ENCODE results near the gene HOXD13. TPM values are rescaled to one million over a fixed set of nuclear protein-coding genes. Genes with fewer than 3 reads are reported as not detected.

The HOXD13 gene
- total and polyA plus RNA-seq, 12 donors: not detected

DNA sequence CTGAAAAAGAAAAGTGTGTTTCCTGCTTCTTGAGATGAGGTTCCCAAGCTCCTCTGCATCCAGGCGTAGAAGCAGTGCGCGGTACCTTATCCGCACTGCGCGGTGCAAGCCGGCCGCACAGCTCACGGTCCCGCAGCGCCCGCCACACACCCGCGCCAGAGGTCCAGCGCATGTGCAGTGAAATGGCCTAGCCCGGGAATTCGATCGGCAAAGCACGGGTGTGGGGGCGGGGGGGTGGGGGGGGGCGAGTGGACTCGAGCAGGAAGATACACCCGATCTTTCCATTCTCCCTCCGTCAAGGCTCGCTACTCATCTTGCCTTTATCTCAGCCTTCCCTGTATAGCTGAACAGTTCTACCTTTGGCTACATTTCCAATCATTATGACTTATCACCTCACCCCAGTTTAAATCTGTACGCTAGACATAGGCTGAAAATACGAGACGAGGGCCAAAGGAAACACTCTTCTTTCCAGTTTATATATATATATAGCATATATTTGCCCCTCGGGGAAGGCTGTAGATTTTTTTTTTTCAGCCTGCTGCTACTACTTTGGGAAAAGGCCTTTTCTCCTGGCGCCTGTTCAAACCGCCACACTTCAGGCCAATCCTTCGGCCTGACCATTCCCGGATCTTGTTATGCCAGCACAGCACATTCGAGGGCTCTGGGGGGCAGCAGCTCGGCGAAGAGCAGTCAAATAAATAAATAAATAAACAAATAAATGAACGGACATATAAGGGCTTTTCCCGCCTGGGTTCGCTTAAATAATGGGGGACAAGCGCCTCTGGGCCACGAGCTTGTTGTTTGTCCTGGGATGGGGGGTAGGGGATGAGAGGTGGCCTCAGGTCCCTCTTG, 47.4 kb downstream of the HOXD13 start:
- ATAC-seq: peak in 1 of 8 donors; percentile 6
- Histone ChIP-seq H3K27ac (peak overlapping the region in 3 of 10 donors; percentile 47 to 57 (median 56)), H3K27me3 (peaks cover 22 to 100% (median 98%) of the 10 kb centered on the region in 7 donors), H3K36me3 (no peaks in the 10 kb centered on the region), H3K4me3 (peak overlapping the region; percentile 11 to 65 (median 46)), H3K9me3 (no peaks in the 10 kb centered on the region), H3K4me1 (peaks cover 0 to 24% (median 18%) of the 10 kb centered on the region in 9 donors)
- no peak for DNase-seq
- TF ChIP-seq, protein P1, sequence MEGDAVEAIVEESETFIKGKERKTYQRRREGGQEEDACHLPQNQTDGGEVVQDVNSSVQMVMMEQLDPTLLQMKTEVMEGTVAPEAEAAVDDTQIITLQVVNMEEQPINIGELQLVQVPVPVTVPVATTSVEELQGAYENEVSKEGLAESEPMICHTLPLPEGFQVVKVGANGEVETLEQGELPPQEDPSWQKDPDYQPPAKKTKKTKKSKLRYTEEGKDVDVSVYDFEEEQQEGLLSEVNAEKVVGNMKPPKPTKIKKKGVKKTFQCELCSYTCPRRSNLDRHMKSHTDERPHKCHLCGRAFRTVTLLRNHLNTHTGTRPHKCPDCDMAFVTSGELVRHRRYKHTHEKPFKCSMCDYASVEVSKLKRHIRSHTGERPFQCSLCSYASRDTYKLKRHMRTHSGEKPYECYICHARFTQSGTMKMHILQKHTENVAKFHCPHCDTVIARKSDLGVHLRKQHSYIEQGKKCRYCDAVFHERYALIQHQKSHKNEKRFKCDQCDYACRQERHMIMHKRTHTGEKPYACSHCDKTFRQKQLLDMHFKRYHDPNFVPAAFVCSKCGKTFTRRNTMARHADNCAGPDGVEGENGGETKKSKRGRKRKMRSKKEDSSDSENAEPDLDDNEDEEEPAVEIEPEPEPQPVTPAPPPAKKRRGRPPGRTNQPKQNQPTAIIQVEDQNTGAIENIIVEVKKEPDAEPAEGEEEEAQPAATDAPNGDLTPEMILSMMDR (IDR thresholded peaks at IDR 0.05): no peak
- intact Hi-C loops (cut with DNase I): loop anchor here (1.0 to 10.0 kb wide), 16 partner anchors 127 to 675 kb away; partner anchors contain the start of gene MTX2 (in 1 of the 10)
- WGBS, 2 donors: 15 to 18% methylated on average over 41 of the region's 41 CpGs

DNA sequence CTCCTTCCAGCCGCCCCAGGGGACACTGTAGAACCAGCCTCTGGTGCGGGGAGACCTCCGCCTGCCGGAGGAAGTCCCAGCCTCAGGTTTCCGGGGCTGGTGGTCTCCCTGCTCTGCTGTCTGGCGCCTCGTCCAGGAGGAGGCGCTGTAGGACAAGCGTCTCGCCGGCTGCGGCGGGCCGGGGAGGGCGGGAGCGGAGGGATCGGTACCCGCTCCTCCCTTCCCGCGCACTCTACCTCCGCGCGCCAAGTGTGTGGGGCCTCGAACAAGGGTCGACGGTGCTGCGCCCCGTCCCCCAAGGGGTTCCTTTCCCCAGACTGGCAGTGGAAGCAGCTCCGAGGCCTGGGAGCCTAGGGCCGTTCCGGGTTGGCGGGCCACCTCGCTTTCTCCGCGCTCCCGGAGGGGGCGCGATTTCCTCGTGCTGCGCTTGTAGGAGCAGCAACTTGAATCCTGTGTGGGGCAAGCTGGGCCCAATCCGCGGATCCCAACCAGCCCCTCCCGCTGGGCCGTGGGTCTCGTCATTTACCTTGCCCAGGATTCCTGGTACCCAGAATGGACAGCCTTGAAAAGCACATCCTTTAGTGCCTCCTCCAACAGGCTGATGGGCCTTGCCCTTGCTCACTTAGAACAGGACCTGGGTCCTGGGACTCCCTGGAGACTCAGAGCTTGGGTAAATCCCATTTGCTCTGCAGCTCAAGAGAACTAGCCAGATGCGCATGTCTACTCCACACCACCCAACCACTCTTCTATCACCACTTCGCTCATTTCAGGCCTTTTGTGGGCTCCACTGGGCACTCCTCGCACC, 48.2 kb downstream of the HOXD13 start:
- WGBS, 2 donors: 9% methylated on average over 43 to 48 of the region's 48 CpGs
- H3K27me3 ChIP-seq: peaks cover 22 to 100% (median 98%) of the 10 kb centered on the region in 7 donors
- intact Hi-C loops (cut with DNase I): loop anchor here (1.0 to 5.0 kb wide), 15 partner anchors 127 to 672 kb away; partner anchors contain the start of gene MTX2 (in 1 of the 10)
- DNase-seq (peak; percentile 49 to 69), ATAC-seq (peak; percentile 91 to 96 (median 94))
- TF ChIP-seq, protein P1 (IDR thresholded peaks at IDR 0.05): peak; percentile 77 to 99 (median 93)
- peak overlapping the region in 3 of 10 donors; percentile 35 to 57 (median 56) for H3K27ac ChIP-seq
- no peaks in the 10 kb centered on the region for H3K9me3 ChIP-seq
- peaks cover 0 to 24% (median 18%) of the 10 kb centered on the region in 9 donors for H3K4me1 ChIP-seq
- peak overlapping the region; percentile 11 to 65 (median 46) for H3K4me3 ChIP-seq
- no peaks in the 10 kb centered on the region for H3K36me3 ChIP-seq

DNA sequence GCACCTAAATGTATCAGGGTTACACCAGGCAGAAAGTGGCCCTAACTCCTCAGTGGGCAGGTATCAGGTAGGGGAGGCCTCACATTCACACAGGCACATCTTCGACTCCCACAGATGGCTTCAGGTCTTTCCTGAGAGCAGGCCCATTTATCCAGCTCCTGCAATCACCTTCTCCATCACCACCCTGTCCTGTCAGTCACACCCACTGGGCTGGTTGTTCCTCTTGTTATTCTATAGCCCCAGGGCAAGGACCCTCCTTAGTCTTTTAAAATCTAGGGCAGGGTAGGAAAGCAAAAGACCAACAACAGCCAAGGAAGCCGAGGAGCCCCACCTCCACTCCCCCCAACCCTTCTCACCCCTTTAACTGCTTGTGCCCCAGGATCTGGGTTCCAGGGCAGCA, 49.8 kb downstream of the HOXD13 start:
- 89 to 96% methylated on average over 2 of the region's 2 CpGs for WGBS, 2 donors
- DNase-seq (no peak), ATAC-seq (no peak)
- intact Hi-C loops (cut with DNase I): loop anchor here in 9 of 10 donors (2.0 to 5.0 kb wide), 9 partner anchors 125 to 670 kb away; partner anchors contain the start of gene MTX2 (in 1 of the 9)
- Histone ChIP-seq H3K27me3 (peaks cover 17 to 100% (median 99%) of the 10 kb centered on the region in 7 donors), H3K4me3 (no peak overlapping the region), H3K27ac (no peak overlapping the region), H3K9me3 (no peaks in the 10 kb centered on the region), H3K4me1 (peaks cover 0 to 15% (median 11%) of the 10 kb centered on the region in 9 donors), H3K36me3 (no peaks in the 10 kb centered on the region)
- TF ChIP-seq, protein P1 (IDR thresholded peaks at IDR 0.05): no peak

Other genes with a start within 250 kb of the HOXD13 start
- 10 to 100 TPM; 23.3 to 51.3 (median 33.5) TPM for gene LNPK, start 90.5 kb upstream of the HOXD13 start, total RNA-seq
- gene LNPK, start 90.5 kb upstream of the HOXD13 start, polyA plus RNA-seq: 1 to 10 TPM; 4.9 to 5.1 TPM
- gene EVX2, start 8.8 kb upstream of the HOXD13 start, total RNA-seq: not detected
- gene EVX2, start 8.8 kb upstream of the HOXD13 start, polyA plus RNA-seq: not detected
- not detected for gene HOXD12, start 7.1 kb downstream of the HOXD13 start, total RNA-seq
- gene HOXD12, start 7.1 kb downstream of the HOXD13 start, polyA plus RNA-seq: not detected
- not detected for gene HOXD11, start 14.6 kb downstream of the HOXD13 start, total RNA-seq
- gene HOXD11, start 14.6 kb downstream of the HOXD13 start, polyA plus RNA-seq: not detected
- gene HOXD10, start 24.1 kb downstream of the HOXD13 start, total RNA-seq: not detected
- not detected for gene HOXD10, start 24.1 kb downstream of the HOXD13 start, polyA plus RNA-seq
- under 1 TPM in 2 of 10 donors, not detected in 8; 0.15 to 0.29 TPM for gene HOXD9, start 30.0 kb downstream of the HOXD13 start, total RNA-seq
- under 1 TPM; 0.16 to 0.29 TPM for gene HOXD9, start 30.0 kb downstream of the HOXD13 start, polyA plus RNA-seq
- 1 to 10 TPM in 1 of 10 donors, under 1 TPM in 7, not detected in 2; 0.26 to 1.5 (median 0.42) TPM for gene HOXD8, start 37.0 kb downstream of the HOXD13 start, total RNA-seq
- gene HOXD8, start 37.0 kb downstream of the HOXD13 start, polyA plus RNA-seq: under 1 TPM; 0.35 to 0.59 TPM
- gene HOXD4, start 58.8 kb downstream of the HOXD13 start, total RNA-seq: under 1 TPM in 8 of 10 donors, not detected in 2; 0.21 to 0.69 (median 0.40) TPM
- gene HOXD4, start 58.8 kb downstream of the HOXD13 start, polyA plus RNA-seq: 1 to 10 TPM in 1 of 2 donors, under 1 TPM in 1; 0.13 to 1.6 TPM
- 1 to 10 TPM in 1 of 10 donors, under 1 TPM in 4, not detected in 5; 0.17 to 1.1 (median 0.28) TPM for gene HOXD3, start 64.6 kb downstream of the HOXD13 start, total RNA-seq
- under 1 TPM; 0.10 to 0.15 TPM for gene HOXD3, start 64.6 kb downstream of the HOXD13 start, polyA plus RNA-seq
- gene HOXD1, start 95.9 kb downstream of the HOXD13 start, total RNA-seq: under 1 TPM in 2 of 10 donors, not detected in 8; 0.19 to 0.23 TPM
- gene HOXD1, start 95.9 kb downstream of the HOXD13 start, polyA plus RNA-seq: under 1 TPM; 0.03 to 0.15 TPM
- 10 to 100 TPM; 37.3 to 55.8 (median 46.8) TPM for gene MTX2, start 176.7 kb downstream of the HOXD13 start, total RNA-seq
- gene MTX2, start 176.7 kb downstream of the HOXD13 start, polyA plus RNA-seq: 10 to 100 TPM; 57.0 to 65.2 TPM

Data from heart right ventricle (tissue), 16 donors.